Keratinocyte (primary cell): ENCODE results near the gene RCE1. TPM values are rescaled to one million over a fixed set of nuclear protein-coding genes. Genes with fewer than 3 reads are reported as not detected.

ENCODE experiments used
- DNase-seq: peaks from one replicate; pipeline ENCODE4 v3.0.0-alpha.2; 2011; ENCODE audit warnings: low read depth, missing footprints, low spot score
- FAIRE-seq: peaks from 2 replicates; lab custom pipeline; 2011; peaks lifted over from hg19 to GRCh38; lab: Jason Lieb, UNC
- H2AFZ ChIP-seq: 2 replicates; pipeline ENCODE4 v1.6.0; 2012; ENCODE audit warnings: low read length, control low read depth, inconsistent platforms; ENCODE audit not compliant: control insufficient read depth
- H3K27ac ChIP-seq: 2 replicates; pipeline ENCODE4 v1.5.1; 2011; ENCODE audit warnings: low read length; ENCODE audit not compliant: control insufficient read depth, insufficient read depth
- H3K27me3 ChIP-seq: 3 replicates; pipeline ENCODE4 v1.6.0; 2011; ENCODE audit warnings: low read length; ENCODE audit not compliant: control insufficient read depth, insufficient read depth; ENCODE audit errors: extremely low read depth
- H3K36me3 ChIP-seq, 2 experiments: 2 replicates in 1 of 2; 3 replicates in 1 of 2; pipeline ENCODE4 v1.5.1; 2011; ENCODE audit warnings: low read length in 2 of 2, mild to moderate bottlenecking in 1 of 2; ENCODE audit not compliant: control insufficient read depth in 2 of 2, insufficient read depth in 2 of 2; ENCODE audit errors: extremely low read depth in 1 of 2
- H3K4me1 ChIP-seq: 3 replicates; pipeline ENCODE4 v1.5.1; 2011; ENCODE audit warnings: low read length; ENCODE audit not compliant: control insufficient read depth, insufficient read depth; ENCODE audit errors: extremely low read depth
- H3K4me2 ChIP-seq: 3 replicates; pipeline ENCODE4 v1.6.0; 2011; ENCODE audit warnings: low read depth, low read length; ENCODE audit not compliant: control insufficient read depth, insufficient read depth; ENCODE audit errors: extremely low read depth
- H3K4me3 ChIP-seq, 3 experiments: fragments of 200-600 bp in 1 of 3; sonication (generic) in 1 of 3; 2 replicates in 2 of 3; 3 replicates in 1 of 3; pipeline ENCODE4 v1.5.1; 2011 to 2016; ENCODE audit warnings: low read length in 3 of 3, mild to moderate bottlenecking in 3 of 3, control low read depth in 2 of 3, inconsistent platforms in 1 of 3, low read depth in 1 of 3, mixed read lengths in 1 of 3, mixed run types in 1 of 3, moderate library complexity in 1 of 3; ENCODE audit not compliant: control insufficient read depth in 2 of 3, insufficient read depth in 2 of 3; ENCODE audit errors: extremely low read depth in 1 of 3
- H3K79me2 ChIP-seq: 2 replicates; pipeline ENCODE4 v1.6.0; 2012; ENCODE audit warnings: low read length; ENCODE audit not compliant: control insufficient read depth, insufficient read depth
- H3K9ac ChIP-seq: 3 replicates; pipeline ENCODE4 v1.6.0; 2011; ENCODE audit warnings: low read length; ENCODE audit not compliant: control insufficient read depth, insufficient read depth; ENCODE audit errors: extremely low read depth
- H3K9me1 ChIP-seq: 3 replicates; pipeline ENCODE4 v1.6.0; 2011; ENCODE audit warnings: low read length; ENCODE audit not compliant: control insufficient read depth, insufficient read depth; ENCODE audit errors: extremely low read depth
- H3K9me3 ChIP-seq: 2 replicates; pipeline ENCODE4 v1.5.1; 2012; ENCODE audit warnings: low read depth, low read length; ENCODE audit not compliant: control insufficient read depth
- H4K20me1 ChIP-seq: 3 replicates; pipeline ENCODE4 v1.6.0; 2011; ENCODE audit warnings: low read length; ENCODE audit not compliant: control insufficient read depth, insufficient read depth; ENCODE audit errors: extremely low read depth
- EZH2 ChIP-seq: IDR thresholded peaks from one replicate; pipeline ENCODE4 v1.6.1; 2012; ENCODE audit warnings: inconsistent platforms, mild to moderate bottlenecking, low read length, moderate library complexity
- dilution Hi-C: fragments of 300-500 bp; cut with MboI; formaldehyde crosslinking; loops from one replicate; pipeline ENCODE4 v1.7.0; 2020; ENCODE audit warnings: low sequenced_read_pairs; ENCODE audit not compliant: extremely low pct_ligation_motif_present
- polyA plus RNA-seq, 5 experiments: library from polyadenylated mRNA; depleted of rRNA in 3 of 5; stranded (reverse) in 3 of 5; stranded (forward) in 1 of 5; unstranded in 1 of 5; fragments of >200 nt; gene quantifications; 1 replicate in 1 of 5; 2 replicates in 3 of 5; 3 replicates in 1 of 5; pipeline versions ENCODE4 v1.2.1 to v1.2.3, GENCODE V29; 2011 to 2012; ENCODE audit warnings: missing spikeins in 2 of 5, low read depth in 1 of 5, low replicate concordance in 1 of 5
- TF ChIP-seq, protein P1 (sequence below), 3 experiments: IDR thresholded peaks in 1 of 3; conservative IDR thresholded peaks in 1 of 3; optimal IDR thresholded peaks in 1 of 3; 2 replicates in 2 of 3; 3 replicates in 1 of 3; pipeline versions ENCODE3 to v1.5.1; 2011; ENCODE audit warnings: low read length in 3 of 3, mild to moderate bottlenecking in 3 of 3, moderate library complexity in 2 of 3, control low read depth in 1 of 3, inconsistent platforms in 1 of 3; ENCODE audit not compliant: insufficient read depth in 2 of 3; ENCODE audit errors: extremely low read depth in 1 of 3

Gene RCE1
- polyA plus RNA-seq, 1 donor (not counting 4 experiments of a cell fraction or from before 2014, with no cell fraction given) = 11.2 TPM

DNA sequence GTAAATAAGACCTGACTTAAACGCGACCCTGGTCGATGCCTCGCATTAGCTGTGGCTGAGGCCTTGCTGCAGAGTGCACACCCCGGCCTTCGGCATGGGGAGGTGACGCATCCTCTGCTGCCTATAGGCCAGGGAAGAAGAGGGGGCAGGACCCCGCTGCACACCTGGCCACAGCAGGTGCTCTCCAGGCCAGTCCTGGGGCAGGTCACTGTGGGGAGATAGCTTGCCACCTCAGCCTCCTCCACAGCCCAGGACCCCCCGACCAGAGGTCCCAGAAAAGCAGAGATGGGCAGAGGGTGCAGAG, 26.3 kb downstream of the RCE1 start:
- no peaks in the 10 kb centered on the region for H3K9me1 ChIP-seq
- H3K27ac ChIP-seq = no peak overlapping the region
- FAIRE-seq (no peak), DNase-seq (no peak)
- H3K9me3 ChIP-seq = no peaks in the 10 kb centered on the region
- H3K4me3 ChIP-seq = no peak overlapping the region
- no peak overlapping the region for H2AFZ ChIP-seq
- H4K20me1 ChIP-seq = peaks cover under 1% of the 10 kb centered on the region
- no peak overlapping the region for H3K4me2 ChIP-seq
- H3K36me3 ChIP-seq = peaks cover 29 to 35% of the 10 kb centered on the region in 2 experiments
- H3K9ac ChIP-seq = no peak overlapping the region
- dilution Hi-C loops = no loop called here
- no peaks in the 10 kb centered on the region for H3K79me2 ChIP-seq
- no peaks in the 10 kb centered on the region for H3K27me3 ChIP-seq
- TF ChIP-seq, protein P1, sequence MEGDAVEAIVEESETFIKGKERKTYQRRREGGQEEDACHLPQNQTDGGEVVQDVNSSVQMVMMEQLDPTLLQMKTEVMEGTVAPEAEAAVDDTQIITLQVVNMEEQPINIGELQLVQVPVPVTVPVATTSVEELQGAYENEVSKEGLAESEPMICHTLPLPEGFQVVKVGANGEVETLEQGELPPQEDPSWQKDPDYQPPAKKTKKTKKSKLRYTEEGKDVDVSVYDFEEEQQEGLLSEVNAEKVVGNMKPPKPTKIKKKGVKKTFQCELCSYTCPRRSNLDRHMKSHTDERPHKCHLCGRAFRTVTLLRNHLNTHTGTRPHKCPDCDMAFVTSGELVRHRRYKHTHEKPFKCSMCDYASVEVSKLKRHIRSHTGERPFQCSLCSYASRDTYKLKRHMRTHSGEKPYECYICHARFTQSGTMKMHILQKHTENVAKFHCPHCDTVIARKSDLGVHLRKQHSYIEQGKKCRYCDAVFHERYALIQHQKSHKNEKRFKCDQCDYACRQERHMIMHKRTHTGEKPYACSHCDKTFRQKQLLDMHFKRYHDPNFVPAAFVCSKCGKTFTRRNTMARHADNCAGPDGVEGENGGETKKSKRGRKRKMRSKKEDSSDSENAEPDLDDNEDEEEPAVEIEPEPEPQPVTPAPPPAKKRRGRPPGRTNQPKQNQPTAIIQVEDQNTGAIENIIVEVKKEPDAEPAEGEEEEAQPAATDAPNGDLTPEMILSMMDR (optimal IDR thresholded peaks at IDR 0.05 in 1 of 3, IDR thresholded peaks at IDR 0.05 in 1 of 3, conservative IDR thresholded peaks at IDR 0.05 in 1 of 3; ENCODE audit: extremely low read depth in 1 of 3, insufficient read depth in 2 of 3, low read length in 3 of 3) = no peak
- TF ChIP-seq EZH2 = no peak
- peaks cover 4% of the 10 kb centered on the region for H3K4me1 ChIP-seq

DNA sequence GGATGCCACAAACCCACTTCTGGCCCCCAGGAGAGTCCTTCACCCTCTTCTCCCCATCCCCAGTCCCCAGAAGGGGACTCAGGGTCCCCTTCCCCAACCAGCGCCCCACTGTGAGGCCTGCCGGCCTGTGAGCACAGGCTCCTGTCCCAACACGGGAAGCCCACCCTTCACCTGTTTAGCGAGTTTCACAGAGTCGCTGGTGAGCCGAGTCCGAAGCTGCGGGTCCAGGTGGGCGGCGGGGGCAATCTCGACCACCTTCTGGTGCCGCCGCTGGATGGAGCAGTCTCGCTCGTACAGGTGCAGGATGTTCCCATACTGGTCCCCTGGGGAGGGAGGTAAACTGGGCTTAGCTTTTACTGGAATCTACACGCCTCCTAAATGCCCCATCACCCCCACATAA, 26.9 kb downstream of the RCE1 start:
- Histone ChIP-seq H3K27me3 (no peaks in the 10 kb centered on the region), H3K4me1 (peaks cover 3% of the 10 kb centered on the region), H2AFZ (no peak overlapping the region), H3K9ac (no peak overlapping the region), H3K4me2 (no peak overlapping the region), H3K27ac (no peak overlapping the region), H3K36me3 (peaks cover 29 to 35% of the 10 kb centered on the region in 2 experiments), H3K79me2 (no peaks in the 10 kb centered on the region), H4K20me1 (no peaks in the 10 kb centered on the region), H3K9me3 (no peaks in the 10 kb centered on the region), H3K4me3 (no peak overlapping the region), H3K9me1 (no peaks in the 10 kb centered on the region)
- FAIRE-seq = no peak
- TF ChIP-seq EZH2 = no peak
- TF ChIP-seq, protein P1 (optimal IDR thresholded peaks at IDR 0.05 in 1 of 3, IDR thresholded peaks at IDR 0.05 in 1 of 3, conservative IDR thresholded peaks at IDR 0.05 in 1 of 3; ENCODE audit: extremely low read depth in 1 of 3, insufficient read depth in 2 of 3, low read length in 3 of 3) = no peak
- dilution Hi-C loops = no loop called here
- DNase-seq = no peak
